H1 (cell line): ENCODE measurements around the gene SLC7A7. TPM values are rescaled to one million over a fixed set of nuclear protein-coding genes. Genes with fewer than 3 reads are reported as not detected.

Source experiments
- CREB1 ChIP-seq: IDR thresholded peaks from 2 replicates; pipeline ENCODE4 v1.6.1; 2012; ENCODE audit warnings: inconsistent platforms
- RBBP5 ChIP-seq: IDR thresholded peaks from 2 replicates; pipeline ENCODE4 v1.7.1; 2012; ENCODE audit warnings: low read depth, mild to moderate bottlenecking, inconsistent platforms, low read length, moderate library complexity, borderline replicate concordance
- SUZ12 ChIP-seq: fragments of 200-600 bp; sonication (generic); IDR thresholded peaks from 2 replicates; pipeline ENCODE4 v1.6.1; 2012; ENCODE audit warnings: mild to moderate bottlenecking, inconsistent platforms, low read length, moderate library complexity, mixed read lengths
- polyA plus RNA-seq, 7 experiments: library from polyadenylated mRNA; depleted of rRNA in 3 of 7; stranded (reverse) in 5 of 7; unstranded in 2 of 7; fragments of >200 nt in 5 of 7; fragments of 200-250 nt in 2 of 7; gene quantifications; 1 replicate in 5 of 7; 2 replicates in 1 of 7; 4 replicates in 1 of 7; pipeline versions ENCODE4 v1.2.1 to v1.2.3, GENCODE V29; 2011 to 2013; ENCODE audit warnings: missing spikeins in 2 of 7, mixed read lengths in 2 of 7
- total RNA-seq: library from RNA; stranded (reverse); fragmentation: NEBNext Ultra II Directional; extraction: Animal tissue kit (Norgen Biotek cat#: 25700); gene quantifications from 2 replicates; pipeline ENCODE4 v1.2.1, GENCODE V29; 2021

Gene SLC7A7
- total and polyA plus RNA-seq, 2 of the 8 experiments (the other 6 are each of a cell fraction or from before 2014, with no cell fraction given): 5.8 to 14.9 TPM

GRCh38 chr14:22846811-22847307, 31.6 kb upstream of the SLC7A7 start (continued):
- TF ChIP-seq SUZ12 (no peak), RBBP5 (no peak), CREB1 (no peak)
